ENCODE data around the gene TBX21. TPM values are rescaled to one million over a fixed set of nuclear protein-coding genes. Genes with fewer than 3 reads are reported as not detected.

Gene TBX21
- total and polyA plus RNA-seq, 7 donors: under 0.01 to 1.2 (median 0.36) TPM; not detected in 2

Other genes with a start within 250 kb of the TBX21 start
- 100 to 1,000 TPM in 3 of 4 donors, 10 to 100 TPM in 1; 89.2 to 164 (median 106) TPM for gene NPEPPS, start 202.1 kb upstream of the TBX21 start, total RNA-seq
- gene NPEPPS, start 202.1 kb upstream of the TBX21 start, polyA plus RNA-seq: 10 to 100 TPM; 42.8 to 54.3 (median 43.8) TPM
- 100 to 1,000 TPM; 185 to 268 (median 214) TPM for gene KPNB1, start 83.3 kb upstream of the TBX21 start, total RNA-seq
- 100 to 1,000 TPM in 1 of 3 donors, 10 to 100 TPM in 2; 23.4 to 103 (median 39.1) TPM for gene KPNB1, start 83.3 kb upstream of the TBX21 start, polyA plus RNA-seq
- gene TBKBP1, start 39.1 kb upstream of the TBX21 start, total RNA-seq: 10 to 100 TPM in 2 of 4 donors, 1 to 10 TPM in 2; 7.8 to 25.5 (median 11.2) TPM
- 1 to 10 TPM; 3.5 to 4.6 (median 4.2) TPM for gene TBKBP1, start 39.1 kb upstream of the TBX21 start, polyA plus RNA-seq
- gene OSBPL7, start 88.6 kb downstream of the TBX21 start, total RNA-seq: 1 to 10 TPM; 2.9 to 7.8 (median 4.1) TPM
- gene OSBPL7, start 88.6 kb downstream of the TBX21 start, polyA plus RNA-seq: 10 to 100 TPM; 14.1 to 40.8 (median 16.2) TPM
- gene MRPL10, start 98.3 kb downstream of the TBX21 start, total RNA-seq: 10 to 100 TPM; 54.8 to 58.8 (median 56.9) TPM
- 10 to 100 TPM; 38.8 to 49.4 (median 42.6) TPM for gene MRPL10, start 98.3 kb downstream of the TBX21 start, polyA plus RNA-seq
- under 1 TPM in 2 of 4 donors, not detected in 2; 0.28 to 0.36 TPM for gene LRRC46, start 98.4 kb downstream of the TBX21 start, total RNA-seq
- under 1 TPM in 1 of 3 donors, not detected in 2; 0.48 TPM for gene LRRC46, start 98.4 kb downstream of the TBX21 start, polyA plus RNA-seq
- gene SCRN2, start 108.0 kb downstream of the TBX21 start, total RNA-seq: 10 to 100 TPM; 22.5 to 28.8 (median 23.4) TPM
- gene SCRN2, start 108.0 kb downstream of the TBX21 start, polyA plus RNA-seq: 10 to 100 TPM; 36.0 to 44.6 (median 42.6) TPM
- gene SP6, start 117.9 kb downstream of the TBX21 start, total RNA-seq: under 1 TPM in 1 of 4 donors, not detected in 3; 0.16 TPM
- 10 to 100 TPM in 1 of 3 donors, 1 to 10 TPM in 2; 1.2 to 18.8 (median 3.5) TPM for gene SP6, start 117.9 kb downstream of the TBX21 start, polyA plus RNA-seq
- gene SP2, start 163.0 kb downstream of the TBX21 start, total RNA-seq: 1 to 10 TPM; 3.0 to 8.3 (median 5.6) TPM
- gene SP2, start 163.0 kb downstream of the TBX21 start, polyA plus RNA-seq: 10 to 100 TPM; 13.8 to 19.2 (median 18.0) TPM
- gene PNPO, start 208.3 kb downstream of the TBX21 start, total RNA-seq: 10 to 100 TPM; 14.3 to 16.5 (median 15.2) TPM
- 10 to 100 TPM in 2 of 3 donors, 1 to 10 TPM in 1; 9.6 to 14.3 (median 12.0) TPM for gene PNPO, start 208.3 kb downstream of the TBX21 start, polyA plus RNA-seq
- gene PRR15L, start 224.6 kb downstream of the TBX21 start, total RNA-seq: under 1 TPM in 1 of 4 donors, not detected in 3; 0.36 TPM
- 100 to 1,000 TPM; 211 to 334 (median 290) TPM for gene PRR15L, start 224.6 kb downstream of the TBX21 start, polyA plus RNA-seq
- gene CDK5RAP3, start 237.9 kb downstream of the TBX21 start, total RNA-seq: 100 to 1,000 TPM in 1 of 4 donors, 10 to 100 TPM in 3; 68.5 to 168 (median 73.0) TPM
- 100 to 1,000 TPM in 1 of 3 donors, 10 to 100 TPM in 2; 43.5 to 200 (median 49.9) TPM for gene CDK5RAP3, start 237.9 kb downstream of the TBX21 start, polyA plus RNA-seq

Measured in sigmoid colon (tissue), 7 donors.